Panc1 (cell line): ENCODE results near the gene MRPL22.

Experiments
- POLR2AphosphoS5 ChIP-seq: IDR thresholded peaks from 2 replicates; pipeline ENCODE4 v1.6.1; 2012; ENCODE audit warnings: mild to moderate bottlenecking, low read depth, low read length, moderate library complexity
- TF ChIP-seq, protein P1 (sequence below): fragments of 450-650 bp; IDR thresholded peaks from 2 replicates; pipeline ENCODE4 v1.5.1; 2017; ENCODE audit warnings: mild to moderate bottlenecking

- TF ChIP-seq, protein P1, sequence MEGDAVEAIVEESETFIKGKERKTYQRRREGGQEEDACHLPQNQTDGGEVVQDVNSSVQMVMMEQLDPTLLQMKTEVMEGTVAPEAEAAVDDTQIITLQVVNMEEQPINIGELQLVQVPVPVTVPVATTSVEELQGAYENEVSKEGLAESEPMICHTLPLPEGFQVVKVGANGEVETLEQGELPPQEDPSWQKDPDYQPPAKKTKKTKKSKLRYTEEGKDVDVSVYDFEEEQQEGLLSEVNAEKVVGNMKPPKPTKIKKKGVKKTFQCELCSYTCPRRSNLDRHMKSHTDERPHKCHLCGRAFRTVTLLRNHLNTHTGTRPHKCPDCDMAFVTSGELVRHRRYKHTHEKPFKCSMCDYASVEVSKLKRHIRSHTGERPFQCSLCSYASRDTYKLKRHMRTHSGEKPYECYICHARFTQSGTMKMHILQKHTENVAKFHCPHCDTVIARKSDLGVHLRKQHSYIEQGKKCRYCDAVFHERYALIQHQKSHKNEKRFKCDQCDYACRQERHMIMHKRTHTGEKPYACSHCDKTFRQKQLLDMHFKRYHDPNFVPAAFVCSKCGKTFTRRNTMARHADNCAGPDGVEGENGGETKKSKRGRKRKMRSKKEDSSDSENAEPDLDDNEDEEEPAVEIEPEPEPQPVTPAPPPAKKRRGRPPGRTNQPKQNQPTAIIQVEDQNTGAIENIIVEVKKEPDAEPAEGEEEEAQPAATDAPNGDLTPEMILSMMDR, result no peak
- no peak for TF ChIP-seq POLR2AphosphoS5
Measured at GRCh38 chr5:154977409-154977808, 36.5 kb downstream of the MRPL22 start.
